CD4-positive, alpha-beta T cell treated with Interferon alpha-2 for 1 hour (primary cell): ENCODE data around the gene MYL11.

Experiments used
- DNase-seq, 2 donors: peaks; one replicate each; pipeline ENCODE4 v3.0.0-alpha.2; 2020 to 2022

The MYL11 gene

DNA sequence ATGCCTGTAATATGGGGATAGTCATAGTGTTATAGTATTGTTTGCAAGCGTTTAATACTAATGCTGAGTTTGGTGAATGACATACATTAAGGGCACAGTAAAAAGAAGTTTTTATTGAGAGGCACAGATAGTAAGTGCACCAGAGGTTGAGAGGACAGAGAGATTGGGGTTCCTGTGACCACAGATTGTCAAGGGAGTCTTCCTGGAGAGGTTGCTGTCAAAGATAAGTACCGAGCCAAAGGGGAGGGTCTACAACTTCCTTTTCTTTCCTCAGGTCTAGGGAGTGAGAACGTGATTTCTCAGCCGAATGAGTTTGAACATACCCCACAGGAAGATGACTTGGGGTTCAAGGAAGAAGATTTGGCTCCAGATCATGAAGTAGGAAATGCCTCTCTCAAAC is 22.5 kb downstream of the MYL11 start:
- no peak for DNase-seq

- DNase-seq = no peak
Measured at GRCh38 chr16:30397776-30398660, 23.4 kb downstream of the MYL11 start.

DNA sequence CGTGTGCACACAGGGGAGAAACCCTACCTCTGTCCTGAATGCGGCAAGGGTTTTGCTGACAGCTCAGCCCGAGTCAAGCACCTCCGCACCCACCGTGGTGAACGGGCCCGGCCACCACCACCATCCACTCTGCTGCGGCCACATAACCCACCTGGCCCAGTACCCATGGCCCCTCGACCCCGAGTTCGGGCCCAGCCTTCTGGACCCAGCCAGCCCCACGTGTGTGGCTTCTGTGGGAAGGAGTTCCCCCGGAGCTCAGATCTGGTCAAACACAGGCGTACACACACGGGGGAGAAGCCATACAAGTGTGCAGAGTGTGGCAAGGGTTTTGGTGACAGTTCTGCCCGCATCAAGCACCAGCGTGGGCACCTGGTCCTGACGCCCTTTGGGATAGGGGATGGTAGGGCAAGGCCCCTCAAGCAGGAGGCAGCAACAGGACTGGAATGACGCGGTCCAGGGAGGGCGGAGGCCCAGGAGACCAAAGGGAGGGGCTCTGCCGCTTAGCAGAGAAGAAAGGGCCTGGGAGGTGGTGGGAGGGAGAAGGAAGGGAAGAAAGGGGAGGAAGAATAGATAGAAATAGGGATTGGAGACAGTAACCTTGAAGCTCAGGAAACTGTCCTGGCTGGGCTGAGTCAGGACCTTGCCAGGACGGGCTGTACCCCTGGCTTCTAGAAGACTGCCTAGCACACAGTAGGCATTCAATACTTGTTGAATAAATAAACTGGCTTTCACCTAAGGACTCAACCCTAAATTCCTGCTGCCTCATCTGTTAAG is 24.2 kb downstream of the MYL11 start:
- DNase-seq = no peak

- no peak for DNase-seq
Measured at GRCh38 chr16:30399435-30400186, 25.0 kb downstream of the MYL11 start.

GRCh38 chr16:30401768-30402425 is 27.3 kb downstream of the MYL11 start:
- no peak for DNase-seq

GRCh38 chr16:30406795-30407101 is 32.1 kb downstream of the MYL11 start:
- no peak for DNase-seq

GRCh38 chr16:30407102-30407803 is 32.7 kb downstream of the MYL11 start, which contains the start of gene ZNF771:
ZNF771 (plus strand) TSS chr16:30407606; CDS start chr16:30408054, 448 bp downstream.
- DNase-seq = peak; percentile 85 to 92

- DNase-seq = no peak
Measured at GRCh38 chr16:30407804-30408534, 33.4 kb downstream of the MYL11 start.

- peak; percentile 88 to 93 for DNase-seq
Measured at GRCh38 chr16:30409125-30410060, 34.8 kb downstream of the MYL11 start.

DNA sequence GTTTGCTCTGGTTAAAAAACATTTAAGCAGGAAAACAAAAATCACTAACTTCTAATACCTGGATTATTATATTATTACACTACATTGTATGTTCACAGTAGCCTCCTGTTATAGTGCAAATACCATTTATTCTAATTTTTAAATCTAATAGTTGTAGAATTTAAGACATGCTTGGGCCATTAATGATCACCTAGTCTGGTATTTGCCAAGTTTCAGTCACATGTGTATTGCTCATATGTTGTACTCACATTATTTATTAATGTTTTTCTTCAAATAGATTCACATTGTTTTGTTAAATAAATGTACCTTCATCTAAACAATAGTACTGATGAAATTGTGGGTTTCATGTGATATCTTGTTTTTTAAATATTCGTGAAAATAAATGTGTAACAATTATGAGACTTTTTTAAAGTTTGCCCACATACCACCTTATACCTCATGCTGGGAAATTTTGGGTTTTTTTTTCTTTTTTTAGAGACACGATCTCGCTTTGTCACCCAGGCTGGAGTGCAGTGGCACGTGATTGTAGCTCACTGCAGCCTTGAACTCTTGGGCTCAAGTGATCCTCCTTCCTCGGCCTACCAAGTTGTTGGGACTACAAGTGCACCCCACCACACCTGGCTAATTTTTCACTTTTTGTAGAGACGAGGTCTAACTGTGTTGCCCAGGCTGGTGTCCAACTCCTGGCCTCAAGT is 38.7 kb downstream of the MYL11 start:
- no peak for DNase-seq

DNA sequence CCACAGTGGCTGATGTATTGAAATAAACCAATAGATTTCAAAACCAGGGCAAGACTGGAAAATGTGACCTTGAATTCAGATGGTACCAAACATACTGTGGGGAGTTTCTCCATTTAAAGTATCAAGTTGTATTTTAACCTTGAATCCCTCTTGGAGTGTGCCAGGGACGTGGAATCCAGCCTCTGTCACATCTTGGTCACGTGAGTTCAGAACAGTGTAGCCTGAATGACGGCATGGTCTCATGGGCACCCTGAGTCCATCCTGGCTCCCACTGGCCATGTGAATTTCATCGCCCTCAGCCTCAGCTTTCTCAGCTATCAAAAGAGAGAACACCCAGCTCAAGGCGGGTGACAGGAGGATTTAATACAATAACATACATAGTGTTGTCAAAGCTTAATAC is 39.6 kb downstream of the MYL11 start:
- no peak for DNase-seq

DNA sequence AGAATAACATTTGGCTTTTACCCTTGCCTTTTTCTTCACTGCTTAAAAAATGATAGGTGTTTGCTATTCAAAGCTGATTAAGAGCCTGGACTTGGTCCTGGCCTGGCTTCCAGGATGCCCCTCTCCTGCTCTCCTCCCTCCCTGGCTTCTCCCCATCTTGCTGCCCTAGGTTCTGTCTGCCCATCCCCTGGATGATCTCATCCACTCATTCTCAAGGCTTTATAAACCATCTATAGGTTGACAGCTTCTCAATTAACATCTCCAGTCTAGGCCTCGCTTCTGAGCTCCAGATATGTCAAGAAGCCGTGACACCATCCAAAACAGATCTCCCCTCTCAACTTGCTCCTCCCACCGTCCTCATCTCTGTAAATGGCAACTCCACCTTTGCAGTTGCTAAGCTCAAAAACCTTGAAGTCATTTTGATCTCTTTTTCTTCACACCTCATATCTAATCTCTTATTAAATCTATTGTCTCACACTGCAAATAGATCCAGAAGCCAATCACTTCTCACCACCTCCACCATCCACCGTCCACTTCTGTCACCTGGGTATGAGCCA is 41.5 kb downstream of the MYL11 start:
- DNase-seq = no peak

- DNase-seq = no peak
Measured at GRCh38 chr16:30416624-30417528, 42.3 kb downstream of the MYL11 start.

DNA sequence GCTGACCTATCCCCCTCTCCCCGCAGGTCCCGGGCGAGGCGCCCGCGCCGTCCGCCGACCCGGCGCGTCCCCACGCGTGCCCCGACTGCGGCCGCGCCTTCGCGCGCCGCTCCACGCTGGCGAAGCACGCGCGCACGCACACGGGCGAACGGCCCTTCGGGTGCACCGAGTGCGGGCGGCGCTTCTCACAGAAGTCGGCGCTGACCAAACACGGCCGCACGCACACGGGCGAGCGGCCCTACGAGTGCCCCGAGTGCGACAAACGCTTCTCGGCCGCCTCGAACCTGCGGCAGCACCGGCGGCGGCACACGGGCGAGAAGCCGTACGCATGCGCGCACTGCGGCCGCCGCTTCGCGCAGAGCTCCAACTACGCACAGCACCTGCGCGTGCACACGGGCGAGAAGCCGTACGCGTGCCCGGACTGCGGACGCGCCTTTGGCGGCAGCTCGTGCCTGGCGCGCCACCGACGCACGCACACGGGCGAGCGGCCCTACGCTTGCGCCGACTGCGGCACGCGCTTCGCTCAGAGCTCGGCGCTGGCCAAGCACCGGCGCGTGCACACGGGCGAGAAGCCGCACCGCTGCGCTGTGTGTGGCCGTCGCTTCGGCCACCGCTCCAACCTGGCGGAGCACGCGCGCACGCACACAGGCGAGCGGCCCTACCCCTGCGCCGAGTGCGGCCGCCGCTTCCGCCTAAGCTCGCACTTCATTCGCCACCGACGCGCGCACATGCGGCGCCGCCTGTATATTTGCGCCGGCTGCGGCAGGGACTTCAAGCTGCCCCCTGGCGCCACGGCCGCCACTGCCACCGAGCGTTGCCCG is 43.1 kb downstream of the MYL11 start:
- peak; percentile 92 to 93 for DNase-seq

- DNase-seq = no peak
Measured at GRCh38 chr16:30418350-30419181, 44.0 kb downstream of the MYL11 start.

- no peak for DNase-seq
Measured at GRCh38 chr16:30421010-30421409, 46.4 kb downstream of the MYL11 start.
